Measurements from ENCODE around the gene ATP11C. TPM values are rescaled to one million over a fixed set of nuclear protein-coding genes. Genes with fewer than 3 reads are reported as not detected.

The ATP11C gene
- total RNA-seq, 1 donor from 2014 or later = 30.6 TPM

GRCh38 chrX:139949703-139950102, 16.9 kb upstream of the ATP11C start:
- no peak for DNase-seq (ENCODE audit: low read depth, low spot score)
- H3K36me3 Mint-ChIP-seq (ENCODE audit: low read depth) = no peaks in the 10 kb centered on the region
- no peak for TF ChIP-seq CTCF (conservative IDR thresholded peaks at IDR 0.05)

GRCh38 chrX:139945075-139945474, 12.2 kb upstream of the ATP11C start:
- TF ChIP-seq CTCF (conservative IDR thresholded peaks at IDR 0.05) = no peak
- Mint-ChIP-seq H3K9me3 (peaks cover 3% of the 10 kb centered on the region), H3K27ac (ENCODE audit: unreplicated experiment) (no peak overlapping the region), H3K36me3 (ENCODE audit: low read depth) (peaks cover 3% of the 10 kb centered on the region), H3K27me3 (ENCODE audit: low read depth) (no peaks in the 10 kb centered on the region), H3K4me1 (no peaks in the 10 kb centered on the region), H3K4me3 (no peak overlapping the region)
- DNase-seq (ENCODE audit: low read depth, low spot score) = no peak

More at GRCh38 chrX:139949703-139950102, 16.9 kb upstream of the ATP11C start:
- H3K27me3 Mint-ChIP-seq (ENCODE audit: low read depth) = no peaks in the 10 kb centered on the region
- H3K4me3 Mint-ChIP-seq = no peak overlapping the region
- no peaks in the 10 kb centered on the region for H3K4me1 Mint-ChIP-seq
- H3K9me3 Mint-ChIP-seq = peaks cover 3% of the 10 kb centered on the region
- no peak overlapping the region for H3K27ac Mint-ChIP-seq (ENCODE audit: unreplicated experiment)

- DNase-seq (ENCODE audit: low read depth, low spot score) = no peak
- no peaks in the 10 kb centered on the region for H3K36me3 Mint-ChIP-seq (ENCODE audit: low read depth)
- no peak for TF ChIP-seq CTCF (conservative IDR thresholded peaks at IDR 0.05)
- H3K4me1 Mint-ChIP-seq = peaks cover 6% of the 10 kb centered on the region
- no peak overlapping the region for H3K27ac Mint-ChIP-seq (ENCODE audit: unreplicated experiment)
- no peaks in the 10 kb centered on the region for H3K9me3 Mint-ChIP-seq
- no peak overlapping the region for H3K4me3 Mint-ChIP-seq
- no peaks in the 10 kb centered on the region for H3K27me3 Mint-ChIP-seq (ENCODE audit: low read depth)
Observed at GRCh38 chrX:139936259-139936658, 3.4 kb upstream of the ATP11C start.

- peak overlapping the region; percentile 92 for H3K4me3 Mint-ChIP-seq
- peaks cover 12% of the 10 kb centered on the region for H3K27me3 Mint-ChIP-seq (ENCODE audit: low read depth)
- no peaks in the 10 kb centered on the region for H3K36me3 Mint-ChIP-seq (ENCODE audit: low read depth)
- H3K4me1 Mint-ChIP-seq = peaks cover 24% of the 10 kb centered on the region
- TF ChIP-seq CTCF (conservative IDR thresholded peaks at IDR 0.05) = no peak
- no peak for DNase-seq (ENCODE audit: low read depth, low spot score)
- peak overlapping the region; percentile 24 for H3K27ac Mint-ChIP-seq (ENCODE audit: unreplicated experiment)
- H3K9me3 Mint-ChIP-seq = no peaks in the 10 kb centered on the region
Observed at GRCh38 chrX:139933904-139934303, 1.1 kb upstream of the ATP11C start.

- no peak for DNase-seq (ENCODE audit: low read depth, low spot score)
- Mint-ChIP-seq H3K27me3 (ENCODE audit: low read depth) (peaks cover 12% of the 10 kb centered on the region), H3K9me3 (no peaks in the 10 kb centered on the region), H3K4me1 (peaks cover 24% of the 10 kb centered on the region), H3K27ac (ENCODE audit: unreplicated experiment) (no peak overlapping the region), H3K36me3 (ENCODE audit: low read depth) (no peaks in the 10 kb centered on the region), H3K4me3 (peak overlapping the region; percentile 92)
- TF ChIP-seq CTCF (conservative IDR thresholded peaks at IDR 0.05) = no peak
Observed at GRCh38 chrX:139932073-139932900, 566 bp downstream of the ATP11C start.
